Spleen (tissue), 11 donors: ENCODE data around the gene ACVR2B. TPM values are rescaled to one million over a fixed set of nuclear protein-coding genes. Genes with fewer than 3 reads are reported as not detected.
A peak's percentile ranks its signal among the peaks of the same experiment; 100 is the strongest.

Experiments used
- DNase-seq: peaks from one replicate; pipeline ENCODE4 v3.0.0-alpha.2; 2020
- H3K27ac ChIP-seq, 8 donors: fragments of 200-600 bp; sonication (generic) in 7 of 8; 1 replicate in 4 of 8; 2 replicates in 4 of 8; pipeline versions ENCODE4 v1.5.0 to v1.8.0; 2016 to 2021; ENCODE audit warnings: inconsistent platforms in 4 of 8, mild to moderate bottlenecking in 4 of 8, moderate library complexity in 1 of 8
- H3K27me3 ChIP-seq, 7 donors: fragments of 200-600 bp; sonication (generic) in 6 of 7; replicated peaks in 1 of 7; 1 replicate in 4 of 7; 2 replicates in 3 of 7; pipeline versions ENCODE4 v1.5.0 to v1.8.0; 2016 to 2021; ENCODE audit warnings: inconsistent platforms in 3 of 7, mild to moderate bottlenecking in 1 of 7
- H3K36me3 ChIP-seq, 6 donors: fragments of 200-600 bp; sonication (generic) in 5 of 6; 1 replicate in 4 of 6; 2 replicates in 2 of 6; pipeline versions ENCODE4 v1.5.0 to v1.8.0; 2016 to 2021; ENCODE audit warnings: inconsistent platforms in 2 of 6
- H3K4me1 ChIP-seq, 6 donors: fragments of 200-600 bp; sonication (generic) in 5 of 6; 1 replicate in 3 of 6; 2 replicates in 3 of 6; pipeline versions ENCODE4 v1.5.0 to v1.8.0; 2016 to 2021; ENCODE audit warnings: inconsistent platforms in 3 of 6
- H3K4me3 ChIP-seq, 8 donors: fragments of 200-600 bp; sonication (generic) in 7 of 8; 1 replicate in 4 of 8; 2 replicates in 4 of 8; pipeline versions ENCODE4 v1.5.0 to v1.8.0; 2016 to 2021; ENCODE audit warnings: inconsistent platforms in 4 of 8, mild to moderate bottlenecking in 4 of 8, moderate library complexity in 2 of 8
- H3K9me3 ChIP-seq, 8 donors: fragments of 200-600 bp; sonication (generic) in 7 of 8; 1 replicate in 4 of 8; 2 replicates in 4 of 8; pipeline versions ENCODE4 v1.5.0 to v1.8.0; 2016 to 2021; ENCODE audit warnings: inconsistent platforms in 4 of 8
- CTCF ChIP-seq, 11 experiments: fragments of 200-600 bp in 7 of 11; fragments of 450-650 bp in 4 of 11; sonication (generic) in 4 of 11; IDR thresholded peaks in 8 of 11; conservative IDR thresholded peaks in 3 of 11; 1 replicate in 7 of 11; 2 replicates in 4 of 11; pipeline versions ENCODE4 v1.4.0 to v1.8.0; 2016 to 2021; ENCODE audit warnings: antibody characterized with exemption in 11 of 11, inconsistent platforms in 4 of 11, mild to moderate bottlenecking in 1 of 11
- POLR2A ChIP-seq, 3 donors: fragments of 450-650 bp; IDR thresholded peaks; one replicate each; pipeline ENCODE4 v1.5.1; 2017; ENCODE audit warnings: antibody characterized with exemption in 3 of 3, mild to moderate bottlenecking in 1 of 3
- POLR2AphosphoS5 ChIP-seq, 3 donors: sonication (generic); formaldehyde crosslinking; IDR thresholded peaks; one replicate each; pipeline ENCODE4 v1.5.1; 2017; ENCODE audit warnings: antibody characterized with exemption in 3 of 3
- WGBS, 5 donors: extraction: QIAGEN DNeasy Blood & Tissue Kit in 3 of 5; methylation state at CpG; one replicate each; pipeline versions ENCODE4 v1.1.5 to v1.1.7; 2013 to 2018; 5-methylcytosine and 5-hydroxymethylcytosine counted together
- intact Hi-C: fragments of 100-400 bp; cut with DNase I; formaldehyde crosslinking; loops from one replicate; pipeline ENCODE4 v1.15.0; 2023; ENCODE audit warnings: low total_unique reads
- polyA plus RNA-seq, 3 donors: library from polyadenylated mRNA; stranded (reverse); fragments of 200-250 nt; gene quantifications; one replicate each; pipeline ENCODE4 v1.2.1, GENCODE V29; 2013
- total RNA-seq, 7 donors: library from RNA; depleted of rRNA in 3 of 7; stranded (reverse); fragments of >200 nt in 3 of 7; fragmentation: NEBNext Ultra II Directional in 4 of 7; extraction: Animal tissue kit (Norgen Biotek cat#: 25700) in 4 of 7; gene quantifications; one replicate each; pipeline versions ENCODE4 v1.1.0 to v1.2.1, GENCODE V29; 2016 to 2021
- donor health status: healthy with polysubstance abuse.
- donor health status: DM: no; HTN: no; CAD: no; lungs with moderate emphysema.
- donor health status: DM: no; HTN: no; CAD: no.
- donor health status: Bipolar disorder and iron deficiency.
- donor health status: healthy.
- donor health status: DM: no; HTN: no; CAD: no.
- donor health status: DM: yes; HTN: yes; CAD: no.

ACVR2B gene
- total and polyA plus RNA-seq, 10 donors, result 0.28 to 8.4 (median 4.8) TPM

- 93 to 96% (median 95%) methylated on average over 7 to 13 of the region's 13 CpGs for WGBS, 5 donors
- TF ChIP-seq CTCF (IDR thresholded peaks at IDR 0.05 in 8 of 11, conservative IDR thresholded peaks at IDR 0.05 in 3 of 11) (no peak), POLR2A (IDR thresholded peaks at IDR 0.05) (no peak), POLR2AphosphoS5 (IDR thresholded peaks at IDR 0.05) (no peak)
- Histone ChIP-seq H3K27ac (no peak overlapping the region), H3K27me3 (no peaks in the 10 kb centered on the region), H3K9me3 (no peaks in the 10 kb centered on the region), H3K4me1 (no peaks in the 10 kb centered on the region), H3K36me3 (peaks cover 0 to 74% (median 1%) of the 10 kb centered on the region in 6 donors), H3K4me3 (no peak overlapping the region)
- DNase-seq, result peak; percentile 39
- intact Hi-C loops, result no loop called here
Measured at GRCh38 chr3:38533285-38533976, 79.7 kb downstream of the ACVR2B start.

GRCh38 chr3:38534180-38534579, 80.5 kb downstream of the ACVR2B start:
- Histone ChIP-seq H3K27me3 (no peaks in the 10 kb centered on the region), H3K36me3 (peaks cover 0 to 70% (median 0%) of the 10 kb centered on the region in 6 donors), H3K4me3 (no peak overlapping the region), H3K4me1 (no peaks in the 10 kb centered on the region), H3K27ac (no peak overlapping the region), H3K9me3 (no peaks in the 10 kb centered on the region)
- intact Hi-C loops, result no loop called here
- TF ChIP-seq CTCF (IDR thresholded peaks at IDR 0.05 in 8 of 11, conservative IDR thresholded peaks at IDR 0.05 in 3 of 11) (no peak), POLR2A (IDR thresholded peaks at IDR 0.05) (no peak), POLR2AphosphoS5 (IDR thresholded peaks at IDR 0.05) (no peak)
- DNase-seq, result no peak
- WGBS, 5 donors, result 83 to 100% (median 99%) methylated on average over 2 of the region's 2 CpGs

- no peak for DNase-seq
- Histone ChIP-seq H3K4me1 (no peaks in the 10 kb centered on the region), H3K27me3 (no peaks in the 10 kb centered on the region), H3K4me3 (no peak overlapping the region), H3K36me3 (peaks cover 0 to 66% (median 0%) of the 10 kb centered on the region in 6 donors), H3K9me3 (no peaks in the 10 kb centered on the region), H3K27ac (no peak overlapping the region)
- WGBS, 5 donors, result 96 to 98% (median 97%) methylated on average over 7 of the region's 7 CpGs
- intact Hi-C loops, result no loop called here
- TF ChIP-seq POLR2AphosphoS5 (IDR thresholded peaks at IDR 0.05), result no peak
- TF ChIP-seq CTCF (IDR thresholded peaks at IDR 0.05 in 8 of 11, conservative IDR thresholded peaks at IDR 0.05 in 3 of 11), result no peak
- TF ChIP-seq POLR2A (IDR thresholded peaks at IDR 0.05), result no peak
Measured at GRCh38 chr3:38534604-38535003, 80.9 kb downstream of the ACVR2B start.

GRCh38 chr3:38536671-38537070, 83.0 kb downstream of the ACVR2B start:
- intact Hi-C loops, result no loop called here
- TF ChIP-seq CTCF (IDR thresholded peaks at IDR 0.05 in 8 of 11, conservative IDR thresholded peaks at IDR 0.05 in 3 of 11) (no peak), POLR2A (IDR thresholded peaks at IDR 0.05) (no peak), POLR2AphosphoS5 (IDR thresholded peaks at IDR 0.05) (no peak)
- no peak for DNase-seq
- no peaks in the 10 kb centered on the region for H3K4me1 ChIP-seq
- no peak overlapping the region for H3K4me3 ChIP-seq
- H3K27me3 ChIP-seq, result no peaks in the 10 kb centered on the region
- no peaks in the 10 kb centered on the region for H3K9me3 ChIP-seq
- peaks cover 0 to 54% (median 0%) of the 10 kb centered on the region in 6 donors for H3K36me3 ChIP-seq
- WGBS, 5 donors, result 84 to 95% (median 89%) methylated on average over 3 of the region's 3 CpGs
- no peak overlapping the region for H3K27ac ChIP-seq
